Activated CD8-positive, alpha-beta T cell treated with anti-CD3 and anti-CD28 coated beads for 36 hours (primary cell): Measurements from ENCODE around the gene GALR1. TPM values are rescaled to one million over a fixed set of nuclear protein-coding genes. Genes with fewer than 3 reads are reported as not detected.

Experiments used
- ATAC-seq: fragments of 200-7000 bp; cut with Tn5 transposase; one replicate; pipeline ENCODE4 v1.10.0; 2021; ENCODE audit warnings: mild to moderate bottlenecking, moderate library complexity
- CTCF ChIA-PET: fragments of 350-600 bp; sonication (Branson Sonifier 250); formaldehyde crosslinking; loops from one replicate; lab custom pipeline; 2021; ENCODE audit warnings: antibody characterized with exemption; lab: Charles Lee
- POLR2A ChIA-PET: fragments of 350-600 bp; sonication (Branson Sonifier 250); formaldehyde crosslinking; loops from one replicate; lab custom pipeline; 2021; ENCODE audit warnings: antibody characterized with exemption; lab: Charles Lee
- DNase-seq: peaks from one replicate; pipeline ENCODE4 v3.0.0-alpha.2; 2020
- H3K27ac Mint-ChIP-seq: one replicate; pipeline ENCODE4 v1.8.0; 2021; ENCODE audit warnings: mild to moderate bottlenecking, mixed read lengths
- H3K27me3 Mint-ChIP-seq: one replicate; pipeline ENCODE4 v1.8.0; 2021; ENCODE audit warnings: mixed read lengths
- H3K36me3 Mint-ChIP-seq: one replicate; pipeline ENCODE4 v1.8.0; 2021; ENCODE audit warnings: low read depth, mixed read lengths
- H3K4me1 Mint-ChIP-seq: one replicate; pipeline ENCODE4 v1.8.0; 2021; ENCODE audit warnings: low read depth, mixed read lengths
- H3K4me3 Mint-ChIP-seq: one replicate; pipeline ENCODE4 v1.8.0; 2021; ENCODE audit warnings: mild to moderate bottlenecking, moderate library complexity, mixed read lengths
- H3K9me3 Mint-ChIP-seq: one replicate; pipeline ENCODE4 v1.8.0; 2021; ENCODE audit warnings: mixed read lengths
- intact Hi-C: fragments of 100-400 bp; cut with micrococcal nuclease; formaldehyde crosslinking; loops from one replicate; pipeline ENCODE4 v1.10.0; 2022
- total RNA-seq, 2 experiments: library from RNA; stranded (reverse); gene quantifications; one replicate each; pipeline ENCODE4 v1.2.3, GENCODE V29; 2021
- TF ChIP-seq, protein P1 (sequence below): fragments of 200-600 bp; IDR thresholded peaks from one replicate; pipeline ENCODE4 v1.8.0; 2022; ENCODE audit warnings: antibody characterized with exemption, mild to moderate bottlenecking

GALR1 gene
- total RNA-seq, 2 experiments from 2014 or later, result not detected

DNA sequence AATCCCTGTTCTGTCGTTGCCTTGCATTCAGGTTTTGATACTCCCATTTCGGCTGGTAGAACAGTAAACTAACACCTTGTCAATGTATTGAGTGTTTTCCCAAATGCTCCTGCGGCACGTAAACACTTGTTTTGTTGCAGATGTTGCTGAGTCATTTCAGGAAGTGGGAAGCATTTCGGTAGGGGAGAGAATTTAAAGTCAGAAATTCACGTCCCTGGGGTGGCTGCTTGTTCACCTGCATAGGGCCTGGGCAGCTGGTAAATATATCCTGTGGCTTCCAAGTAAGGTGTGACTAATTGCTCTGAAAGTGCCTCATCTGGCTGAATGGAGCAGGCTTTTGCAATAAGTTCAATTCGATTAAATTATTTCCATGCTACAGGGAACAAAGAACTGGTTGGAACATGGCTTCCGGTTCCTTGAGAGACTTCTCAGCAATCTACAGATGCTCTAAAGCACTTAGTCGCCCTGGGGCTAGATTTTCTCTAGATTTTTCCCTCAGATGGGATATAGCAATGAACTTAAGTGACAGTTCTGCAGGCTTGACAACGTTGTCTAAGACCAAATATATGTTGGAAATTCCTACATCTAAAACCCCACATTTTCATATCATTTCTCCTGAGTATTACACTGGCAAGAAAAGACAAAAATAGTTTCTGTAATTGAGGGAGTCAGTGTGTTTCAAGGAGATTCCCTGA is 5.2 kb downstream of the GALR1 start:
- Mint-ChIP-seq H3K9me3 (peaks cover 3% of the 10 kb centered on the region), H3K4me1 (peaks cover 4% of the 10 kb centered on the region), H3K27me3 (peaks cover 45% of the 10 kb centered on the region), H3K27ac (no peak overlapping the region), H3K4me3 (no peak overlapping the region), H3K36me3 (no peaks in the 10 kb centered on the region)
- DNase-seq (no peak), ATAC-seq (no peak)
- POLR2A ChIA-PET, result no interaction called here
- intact Hi-C loops, result no loop called here
- TF ChIP-seq, protein P1, sequence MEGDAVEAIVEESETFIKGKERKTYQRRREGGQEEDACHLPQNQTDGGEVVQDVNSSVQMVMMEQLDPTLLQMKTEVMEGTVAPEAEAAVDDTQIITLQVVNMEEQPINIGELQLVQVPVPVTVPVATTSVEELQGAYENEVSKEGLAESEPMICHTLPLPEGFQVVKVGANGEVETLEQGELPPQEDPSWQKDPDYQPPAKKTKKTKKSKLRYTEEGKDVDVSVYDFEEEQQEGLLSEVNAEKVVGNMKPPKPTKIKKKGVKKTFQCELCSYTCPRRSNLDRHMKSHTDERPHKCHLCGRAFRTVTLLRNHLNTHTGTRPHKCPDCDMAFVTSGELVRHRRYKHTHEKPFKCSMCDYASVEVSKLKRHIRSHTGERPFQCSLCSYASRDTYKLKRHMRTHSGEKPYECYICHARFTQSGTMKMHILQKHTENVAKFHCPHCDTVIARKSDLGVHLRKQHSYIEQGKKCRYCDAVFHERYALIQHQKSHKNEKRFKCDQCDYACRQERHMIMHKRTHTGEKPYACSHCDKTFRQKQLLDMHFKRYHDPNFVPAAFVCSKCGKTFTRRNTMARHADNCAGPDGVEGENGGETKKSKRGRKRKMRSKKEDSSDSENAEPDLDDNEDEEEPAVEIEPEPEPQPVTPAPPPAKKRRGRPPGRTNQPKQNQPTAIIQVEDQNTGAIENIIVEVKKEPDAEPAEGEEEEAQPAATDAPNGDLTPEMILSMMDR, result no peak
- CTCF ChIA-PET, result no interaction called here

DNA sequence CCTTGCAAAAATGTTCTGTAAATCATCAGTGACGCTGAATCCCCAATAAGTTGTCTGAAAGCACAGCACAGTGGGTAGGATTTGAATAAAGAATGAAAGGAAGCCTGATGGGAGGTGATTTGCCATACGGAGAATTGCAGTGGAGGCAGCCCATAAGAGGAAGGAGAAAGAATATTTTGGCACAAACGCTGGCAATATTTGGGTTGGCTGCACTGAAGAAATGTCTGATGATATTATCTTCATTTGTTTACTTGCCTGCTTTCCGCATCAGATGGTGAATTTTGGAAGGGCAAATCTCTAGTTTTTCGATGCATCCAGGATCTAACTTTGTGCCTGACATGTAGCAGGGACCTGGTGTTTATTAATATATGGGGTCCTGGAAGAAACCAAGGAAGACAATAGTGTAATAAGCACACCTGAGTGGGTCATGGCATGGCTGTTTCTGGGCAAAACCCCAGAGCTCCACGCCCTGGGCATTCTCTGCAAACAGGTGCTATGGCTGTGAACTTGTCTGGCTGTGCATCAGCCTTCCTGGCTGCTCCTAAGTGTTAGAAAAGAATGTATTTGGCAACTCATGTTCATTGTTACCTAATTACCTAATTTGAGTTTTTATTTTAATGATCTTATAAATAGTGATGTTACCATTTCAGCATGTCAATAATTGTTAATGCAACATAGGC is 5.9 kb downstream of the GALR1 start:
- intact Hi-C loops, result no loop called here
- Mint-ChIP-seq H3K4me3 (no peak overlapping the region), H3K27ac (no peak overlapping the region), H3K27me3 (peaks cover 44% of the 10 kb centered on the region), H3K9me3 (peaks cover 3% of the 10 kb centered on the region), H3K4me1 (peaks cover 3% of the 10 kb centered on the region), H3K36me3 (no peaks in the 10 kb centered on the region)
- CTCF ChIA-PET, result no interaction called here
- POLR2A ChIA-PET, result no interaction called here
- ATAC-seq (no peak), DNase-seq (no peak)
- TF ChIP-seq, protein P1, result no peak

DNA sequence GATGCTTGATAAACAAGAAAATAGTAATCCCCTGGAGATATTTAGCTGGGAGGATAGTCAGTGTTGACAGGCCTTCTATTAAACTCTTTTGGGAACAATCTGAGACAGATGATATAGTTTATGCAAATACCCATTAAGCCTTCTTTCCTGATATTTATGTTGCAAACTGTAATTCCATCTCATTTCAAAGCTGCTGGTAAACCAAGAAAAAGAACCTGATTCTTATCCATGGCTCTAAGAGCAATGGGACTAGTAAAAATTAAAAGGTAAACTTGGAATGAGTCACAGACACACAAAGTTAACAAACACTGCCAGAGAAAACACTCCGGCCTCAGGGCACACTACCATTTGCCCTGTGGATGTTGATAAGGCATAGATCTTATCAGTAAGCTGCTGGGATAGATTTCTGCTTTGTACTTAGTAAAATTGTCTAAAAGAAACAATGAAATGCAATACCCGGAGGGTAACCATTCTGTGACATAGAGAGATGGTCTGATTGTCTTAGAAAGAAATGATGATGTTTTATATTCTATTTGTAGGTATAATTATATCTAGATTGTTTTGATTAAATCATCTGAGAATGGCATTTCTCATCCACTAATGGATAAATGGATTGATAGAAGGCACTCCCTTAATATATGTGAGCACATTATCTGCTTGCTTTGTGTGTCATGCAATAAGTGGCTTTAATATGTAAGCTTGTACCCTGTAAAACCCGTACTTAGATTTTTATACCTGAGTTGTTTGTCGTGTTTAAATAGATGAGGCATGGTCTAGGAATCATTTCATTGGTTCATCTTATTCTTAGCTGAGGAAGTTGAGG is 13.2 kb downstream of the GALR1 start:
- Mint-ChIP-seq H3K4me3 (no peak overlapping the region), H3K27ac (no peak overlapping the region), H3K27me3 (peaks cover 11% of the 10 kb centered on the region), H3K4me1 (no peaks in the 10 kb centered on the region), H3K36me3 (peaks cover 2% of the 10 kb centered on the region), H3K9me3 (peaks cover 10% of the 10 kb centered on the region)
- TF ChIP-seq, protein P1, result no peak
- ATAC-seq (no peak), DNase-seq (no peak)
- intact Hi-C loops, result no loop called here
- POLR2A ChIA-PET, result interaction anchor here (0.7 kb wide), 1 partner anchor 17 kb away, joined by 3 read pairs; no protein-coding TSS in a partner anchor
- CTCF ChIA-PET, result interaction anchor here (0.8 kb wide), 1 partner anchor 262 kb away, joined by 3 read pairs; no protein-coding TSS in a partner anchor

DNA sequence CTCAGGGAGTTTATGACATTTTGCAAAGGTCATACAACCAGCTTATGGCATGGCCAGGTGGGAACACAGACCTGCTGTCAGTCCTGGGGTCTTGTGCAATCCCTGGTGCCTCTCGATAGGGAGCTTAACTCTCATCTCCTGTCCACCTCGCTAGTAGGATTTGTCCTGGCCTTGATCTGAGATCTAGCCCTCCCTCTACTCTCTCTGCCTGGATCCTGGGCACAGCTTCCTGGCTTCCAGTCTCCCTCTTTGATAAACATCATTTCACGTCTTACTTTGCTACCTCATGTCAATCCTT is 13.8 kb downstream of the GALR1 start:
- ChIA-PET CTCF (interaction anchor here (0.8 kb wide), 1 partner anchor 263 kb away, joined by 3 read pairs; no protein-coding TSS in a partner anchor), POLR2A (interaction anchor here (0.7 kb wide), 1 partner anchor 18 kb away, joined by 3 read pairs; no protein-coding TSS in a partner anchor)
- Mint-ChIP-seq H3K4me3 (no peak overlapping the region), H3K36me3 (peaks cover 2% of the 10 kb centered on the region), H3K4me1 (no peaks in the 10 kb centered on the region), H3K27ac (no peak overlapping the region), H3K27me3 (peaks cover 11% of the 10 kb centered on the region), H3K9me3 (peaks cover 8% of the 10 kb centered on the region)
- no peak for ATAC-seq
- TF ChIP-seq, protein P1, result no peak
- intact Hi-C loops, result no loop called here
- no peak for DNase-seq
